H9 (cell line): Measurements from ENCODE around the gene KRT2. TPM values are rescaled to one million over a fixed set of nuclear protein-coding genes. Genes with fewer than 3 reads are reported as not detected.

Source experiments
- DNase-seq: peaks from one replicate; pipeline ENCODE4 v3.0.0-alpha.2; 2017
- H2AFZ ChIP-seq: one replicate; pipeline ENCODE4 v1.6.1; 2013; ENCODE audit warnings: mild to moderate bottlenecking, low read length, control low read depth, moderate library complexity
- H2AK5ac ChIP-seq: 2 replicates; pipeline ENCODE4 v1.6.1; 2013; ENCODE audit warnings: low read length, control low read depth, mixed read lengths; ENCODE audit not compliant: insufficient read length
- H2BK120ac ChIP-seq: one replicate; pipeline ENCODE4 v1.6.1; 2013; ENCODE audit warnings: low read depth, mild to moderate bottlenecking, low read length, control low read depth, inconsistent platforms; ENCODE audit not compliant: poor library complexity, severe bottlenecking
- H2BK12ac ChIP-seq: 2 replicates; pipeline ENCODE4 v1.6.1; 2013; ENCODE audit warnings: low read length, control low read depth, mixed read lengths, low read depth; ENCODE audit not compliant: insufficient read length
- H2BK15ac ChIP-seq: 2 replicates; pipeline ENCODE4 v1.6.1; 2013; ENCODE audit warnings: low read depth, low read length, control low read depth
- H2BK20ac ChIP-seq: one replicate; pipeline ENCODE4 v1.6.1; 2013; ENCODE audit warnings: low read depth, mild to moderate bottlenecking, low read length, control low read depth, inconsistent platforms; ENCODE audit not compliant: poor library complexity, severe bottlenecking
- H2BK5ac ChIP-seq: 2 replicates; pipeline ENCODE4 v1.6.1; 2013; ENCODE audit warnings: low read length, control low read depth, mixed read lengths; ENCODE audit not compliant: insufficient read length
- H3K14ac ChIP-seq: 2 replicates; pipeline ENCODE4 v1.6.1; 2013; ENCODE audit warnings: low read length, control low read depth; ENCODE audit not compliant: insufficient read depth
- H3K18ac ChIP-seq: 2 replicates; pipeline ENCODE4 v1.6.1; 2013; ENCODE audit warnings: low read depth, mild to moderate bottlenecking, mixed read lengths, low read length, control low read depth; ENCODE audit not compliant: insufficient read length
- H3K23ac ChIP-seq: 2 replicates; pipeline ENCODE4 v1.6.1; 2013; ENCODE audit warnings: low read length, control low read depth, mixed read lengths, low read depth; ENCODE audit not compliant: insufficient read length
- H3K23me2 ChIP-seq: 2 replicates; pipeline ENCODE4 v1.6.1; 2013; ENCODE audit warnings: low read depth, mild to moderate bottlenecking, mixed read lengths, low read length, control low read depth; ENCODE audit not compliant: insufficient read length, poor library complexity, severe bottlenecking
- H3K27ac ChIP-seq: 2 replicates; pipeline ENCODE4 v1.5.1; 2013; ENCODE audit warnings: low read length, control low read depth, mixed read lengths, low read depth; ENCODE audit not compliant: insufficient read length
- H3K27me3 ChIP-seq: 2 replicates; pipeline ENCODE4 v1.6.1; 2013; ENCODE audit warnings: low read length, control low read depth, inconsistent platforms; ENCODE audit not compliant: insufficient read depth
- H3K4ac ChIP-seq: 2 replicates; pipeline ENCODE4 v1.6.1; 2013; ENCODE audit warnings: low read depth, mild to moderate bottlenecking, control low read depth, inconsistent platforms, low read length, moderate library complexity
- H3K4me1 ChIP-seq: 2 replicates; pipeline ENCODE4 v1.6.1; 2013; ENCODE audit warnings: low read length, control low read depth, inconsistent platforms; ENCODE audit not compliant: insufficient read depth
- H3K4me2 ChIP-seq: 2 replicates; pipeline ENCODE4 v1.6.1; 2013; ENCODE audit warnings: low read length, control low read depth, mixed read lengths; ENCODE audit not compliant: insufficient read length, insufficient read depth
- H3K56ac ChIP-seq: 2 replicates; pipeline ENCODE4 v1.6.1; 2013; ENCODE audit warnings: low read depth, mild to moderate bottlenecking, mixed read lengths, low read length, control low read depth; ENCODE audit not compliant: insufficient read length
- H3K79me1 ChIP-seq: 2 replicates; pipeline ENCODE4 v1.6.1; 2013; ENCODE audit warnings: low read depth, mild to moderate bottlenecking, moderate library complexity, low read length, control low read depth, inconsistent platforms; ENCODE audit not compliant: insufficient read depth, poor library complexity, severe bottlenecking
- H3K79me2 ChIP-seq: 2 replicates; pipeline ENCODE4 v1.6.1; 2013; ENCODE audit warnings: low read length, control low read depth, inconsistent platforms; ENCODE audit not compliant: insufficient read depth
- H3K9ac ChIP-seq: 2 replicates; pipeline ENCODE4 v1.6.1; 2013; ENCODE audit warnings: low read length, control low read depth, mixed read lengths; ENCODE audit not compliant: insufficient read length; ENCODE audit errors: extremely low read depth
- H3K9me3 ChIP-seq: one replicate; pipeline ENCODE4 v1.6.1; 2013; ENCODE audit warnings: low read depth, low read length, inconsistent platforms; ENCODE audit not compliant: control insufficient read depth
- H3T11ph ChIP-seq: one replicate; pipeline ENCODE4 v1.6.1; 2013; ENCODE audit warnings: mild to moderate bottlenecking, low read length, control low read depth, inconsistent platforms
- H4K20me1 ChIP-seq: one replicate; pipeline ENCODE4 v1.6.1; 2013; ENCODE audit not compliant: control insufficient read depth, insufficient read length, insufficient read depth
- H4K5ac ChIP-seq: 2 replicates; pipeline ENCODE4 v1.6.1; 2013; ENCODE audit warnings: low read depth, mild to moderate bottlenecking, mixed read lengths, low read length, control low read depth; ENCODE audit not compliant: insufficient read length
- H4K8ac ChIP-seq: replicated peaks from 2 replicates; pipeline ENCODE4 v1.6.1; 2013; ENCODE audit warnings: low read length, control low read depth, mixed read lengths, low read depth; ENCODE audit not compliant: insufficient read length
- H4K91ac ChIP-seq: 2 replicates; pipeline ENCODE4 v1.6.1; 2013; ENCODE audit warnings: low read depth, mild to moderate bottlenecking, moderate library complexity, mixed read lengths, low read length, control low read depth; ENCODE audit not compliant: insufficient read length
- H3K27ac Mint-ChIP-seq, 3 experiments: 2 replicates in 2 of 3; 3 replicates in 1 of 3; pipeline ENCODE4 v1.8.0; 2020 to 2021; ENCODE audit warnings: mixed read lengths in 3 of 3, mild to moderate bottlenecking in 1 of 3, moderate library complexity in 1 of 3
- H3K27me3 Mint-ChIP-seq: 2 replicates; pipeline ENCODE4 v1.8.0; 2021; ENCODE audit warnings: low read depth, mild to moderate bottlenecking, moderate library complexity, mixed read lengths
- H3K36me3 Mint-ChIP-seq, 3 experiments: 2 replicates in 2 of 3; 3 replicates in 1 of 3; pipeline ENCODE4 v1.8.0; 2020 to 2021; ENCODE audit warnings: low read depth in 3 of 3, mixed read lengths in 3 of 3; ENCODE audit not compliant: insufficient read depth in 1 of 3
- H3K4me1 Mint-ChIP-seq, 2 experiments: 2 replicates each; pipeline ENCODE4 v1.8.0; 2020; ENCODE audit warnings: mixed read lengths in 2 of 2
- H3K4me3 Mint-ChIP-seq, 2 experiments: 2 replicates in 1 of 2; 3 replicates in 1 of 2; pipeline ENCODE4 v1.8.0; 2020 to 2021; ENCODE audit warnings: mild to moderate bottlenecking in 2 of 2, mixed read lengths in 2 of 2, moderate library complexity in 1 of 2
- H3K9me3 Mint-ChIP-seq, 2 experiments: 2 replicates in 1 of 2; 3 replicates in 1 of 2; pipeline ENCODE4 v1.8.0; 2020; ENCODE audit warnings: mild to moderate bottlenecking in 2 of 2, mixed read lengths in 2 of 2, moderate library complexity in 1 of 2
- WGBS: extraction: QIAGEN DNeasy Blood & Tissue Kit; methylation state at CpG from one replicate; pipeline ENCODE4 v1.1.7; 2013; ENCODE audit warnings: missing lambda C conversion rate, low lambda C conversion rate, mixed read lengths; ENCODE audit not compliant: insufficient read length; ENCODE audit errors: extremely low coverage; 5-methylcytosine and 5-hydroxymethylcytosine counted together
- total RNA-seq: library from RNA; stranded (reverse); gene quantifications from 2 replicates; pipeline ENCODE4 v1.2.1, GENCODE V29; 2021
- TF ChIP-seq, protein P1 (sequence below): fragments of 200-600 bp; sonication (generic); conservative IDR thresholded peaks from 3 replicates; pipeline ENCODE4 v1.8.0; 2021; ENCODE audit warnings: antibody characterized with exemption, mild to moderate bottlenecking

Gene KRT2
- total RNA-seq, 1 experiment from 2014 or later = not detected

DNA sequence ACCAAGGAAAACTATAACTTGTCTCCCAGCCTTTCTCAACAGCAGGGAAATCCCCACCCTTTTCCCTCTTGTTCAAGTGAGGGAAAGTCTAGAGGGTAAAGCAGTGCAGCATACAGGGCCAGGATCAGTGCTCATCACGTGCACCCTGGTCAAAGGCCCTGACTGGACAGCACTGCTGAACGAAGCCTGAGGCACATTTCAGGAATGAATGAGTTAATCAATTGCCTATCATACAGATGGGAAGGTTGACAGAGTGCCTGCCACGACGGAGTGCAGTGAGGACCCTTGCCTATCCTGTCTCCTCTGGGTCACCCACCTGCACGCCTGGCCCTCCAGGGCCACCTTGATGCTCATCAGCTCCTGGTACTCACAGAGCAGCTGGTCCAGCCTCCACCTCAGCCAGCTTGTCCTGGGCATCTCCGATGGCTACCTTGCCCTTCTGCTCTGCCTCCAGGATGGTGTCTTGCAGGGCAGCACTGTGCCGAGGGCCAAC lies 22.0 kb downstream of the KRT2 start:
- Histone ChIP-seq H2BK15ac (no peak overlapping the region), H2BK20ac (no peak overlapping the region), H3K79me1 (no peaks in the 10 kb centered on the region), H3K27me3 (no peaks in the 10 kb centered on the region), H3K14ac (no peak overlapping the region), H4K5ac (no peak overlapping the region), H3K23ac (no peak overlapping the region), H3K56ac (no peak overlapping the region), H3K4me1 (no peaks in the 10 kb centered on the region), H4K8ac (no peak overlapping the region), H3K9me3 (no peaks in the 10 kb centered on the region), H2BK120ac (no peak overlapping the region), H3K9ac (no peak overlapping the region), H2BK12ac (no peak overlapping the region), H4K20me1 (no peaks in the 10 kb centered on the region), H3K4me2 (no peak overlapping the region), H3K4ac (no peak overlapping the region), H2BK5ac (no peak overlapping the region), H3K27ac (no peak overlapping the region), H2AK5ac (no peak overlapping the region), H2AFZ (no peak overlapping the region), H3K79me2 (no peaks in the 10 kb centered on the region), H4K91ac (no peak overlapping the region), H3T11ph (no peak overlapping the region), H3K18ac (no peak overlapping the region), H3K23me2 (no peaks in the 10 kb centered on the region)
- Mint-ChIP-seq H3K4me3 (no peak overlapping the region), H3K36me3 (no peaks in the 10 kb centered on the region), H3K27ac (no peak overlapping the region), H3K9me3 (no peaks in the 10 kb centered on the region), H3K27me3 (peaks cover 15% of the 10 kb centered on the region), H3K4me1 (peaks cover 4 to 5% of the 10 kb centered on the region in 2 experiments)
- TF ChIP-seq, protein P1, sequence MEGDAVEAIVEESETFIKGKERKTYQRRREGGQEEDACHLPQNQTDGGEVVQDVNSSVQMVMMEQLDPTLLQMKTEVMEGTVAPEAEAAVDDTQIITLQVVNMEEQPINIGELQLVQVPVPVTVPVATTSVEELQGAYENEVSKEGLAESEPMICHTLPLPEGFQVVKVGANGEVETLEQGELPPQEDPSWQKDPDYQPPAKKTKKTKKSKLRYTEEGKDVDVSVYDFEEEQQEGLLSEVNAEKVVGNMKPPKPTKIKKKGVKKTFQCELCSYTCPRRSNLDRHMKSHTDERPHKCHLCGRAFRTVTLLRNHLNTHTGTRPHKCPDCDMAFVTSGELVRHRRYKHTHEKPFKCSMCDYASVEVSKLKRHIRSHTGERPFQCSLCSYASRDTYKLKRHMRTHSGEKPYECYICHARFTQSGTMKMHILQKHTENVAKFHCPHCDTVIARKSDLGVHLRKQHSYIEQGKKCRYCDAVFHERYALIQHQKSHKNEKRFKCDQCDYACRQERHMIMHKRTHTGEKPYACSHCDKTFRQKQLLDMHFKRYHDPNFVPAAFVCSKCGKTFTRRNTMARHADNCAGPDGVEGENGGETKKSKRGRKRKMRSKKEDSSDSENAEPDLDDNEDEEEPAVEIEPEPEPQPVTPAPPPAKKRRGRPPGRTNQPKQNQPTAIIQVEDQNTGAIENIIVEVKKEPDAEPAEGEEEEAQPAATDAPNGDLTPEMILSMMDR = no peak
- DNase-seq = peak; percentile 19
- WGBS = no CpG with 5 or more reads among the region's 7 CpGs
